ENCODE results near the gene TNFRSF9.

Gene TNFRSF9

DNA sequence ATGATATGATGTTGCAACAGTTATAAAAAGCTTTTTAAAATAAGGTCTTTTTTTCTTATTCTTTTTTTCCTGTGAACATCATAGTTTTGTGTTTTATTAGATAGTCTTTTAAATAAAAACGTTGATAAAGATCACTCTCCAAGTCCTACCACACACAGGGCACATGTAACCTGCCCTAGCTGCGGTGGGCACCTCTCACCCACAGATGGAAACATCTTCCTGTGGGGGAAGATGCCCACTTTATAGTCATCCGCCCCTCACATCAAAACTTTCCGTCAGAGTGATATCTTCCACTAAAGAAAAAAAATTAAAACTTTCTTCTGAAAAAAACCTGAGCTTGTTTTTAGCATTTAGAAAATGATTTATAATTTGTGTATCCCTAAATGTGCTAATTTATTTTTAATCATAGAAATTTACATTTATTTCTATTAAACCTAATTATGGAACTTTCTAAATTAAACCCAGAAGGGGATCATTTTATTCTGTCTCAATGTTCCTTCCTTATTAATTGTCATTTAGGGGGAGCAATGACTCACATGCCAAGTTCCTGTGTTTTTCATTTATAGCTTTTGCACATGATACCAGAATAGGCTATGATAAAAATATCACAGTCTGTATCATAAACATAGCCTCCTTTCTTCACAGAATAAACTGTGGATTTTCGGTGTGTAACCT is 24.7 kb downstream of the TNFRSF9 start:
- peak; percentile 19 to 73 for DNase-seq

DNA sequence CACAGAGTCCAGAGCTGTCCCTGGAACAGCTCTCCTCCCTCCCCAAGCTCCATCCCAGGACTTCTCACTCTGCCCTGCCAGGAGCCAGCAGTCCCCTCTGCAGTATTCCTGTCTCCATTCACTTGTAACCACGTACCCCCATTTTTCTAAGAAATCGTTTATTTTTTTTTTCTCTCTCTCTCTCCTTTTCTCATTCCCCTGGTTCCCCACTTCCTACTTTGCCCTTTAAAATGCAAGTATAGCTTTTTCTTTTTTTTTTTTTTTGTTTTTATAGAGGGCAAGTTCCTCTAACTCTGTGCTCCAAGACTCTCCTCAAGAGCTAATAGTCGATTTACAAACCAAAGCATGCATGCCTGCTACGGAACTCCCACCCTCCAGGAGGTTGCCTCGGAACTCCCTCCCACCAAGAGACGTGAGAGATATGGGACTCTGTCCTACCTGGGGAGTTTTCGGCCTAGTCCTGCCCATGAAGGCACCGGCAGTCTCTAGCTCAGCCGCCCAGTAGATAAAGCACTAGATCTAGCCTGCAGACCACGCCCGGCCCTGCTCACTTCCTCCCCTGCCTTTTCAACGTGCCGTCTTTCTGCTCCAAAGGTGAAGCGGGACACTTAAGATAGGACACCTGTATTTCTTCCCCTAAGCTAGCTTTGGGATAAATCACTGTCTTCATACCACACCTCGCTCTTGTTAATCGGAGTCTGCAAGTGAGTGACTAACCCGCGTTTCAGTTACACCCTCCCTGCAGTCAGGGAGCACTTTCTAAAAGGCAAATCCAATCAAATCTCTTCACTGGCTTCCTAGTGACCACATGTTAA is 27.7 kb downstream of the TNFRSF9 start:
- DNase-seq, result no peak

- no peak for DNase-seq
Observed at GRCh38 chr1:7912145-7912544, 28.5 kb downstream of the TNFRSF9 start.

- DNase-seq, result no peak
Observed at GRCh38 chr1:7905262-7905661, 35.4 kb downstream of the TNFRSF9 start.

DNA sequence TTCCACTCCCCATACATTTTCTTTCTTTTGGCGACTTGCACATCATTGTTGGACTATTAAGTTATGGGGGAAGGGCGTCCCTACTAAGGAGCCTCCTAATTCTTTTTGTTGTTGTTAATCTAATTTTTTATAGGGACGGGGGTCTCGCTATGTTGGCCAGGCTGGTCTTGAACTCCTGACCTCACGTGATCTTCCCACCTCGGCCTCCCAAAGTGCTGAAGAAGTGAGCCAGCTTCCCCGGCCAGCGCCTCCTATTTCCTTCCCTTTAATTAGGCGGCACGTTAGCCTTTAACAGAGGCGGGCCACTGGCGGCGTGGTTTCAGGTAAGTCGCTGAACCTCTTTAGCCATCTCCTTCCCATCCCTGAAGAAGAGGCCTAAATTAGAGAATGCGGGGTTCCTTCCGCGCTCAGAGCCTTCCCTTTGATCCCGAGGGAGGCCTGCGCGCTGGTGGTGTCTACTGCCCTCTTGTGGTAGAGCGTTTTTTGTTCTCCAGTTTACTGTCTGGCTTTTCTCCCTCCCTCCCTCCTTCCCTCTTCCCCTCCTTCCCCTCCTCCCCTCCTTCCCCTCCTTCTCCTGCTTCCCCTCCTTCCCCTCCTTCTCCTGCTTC is 38.1 kb downstream of the TNFRSF9 start:
- peak; percentile 43 to 60 for DNase-seq

DNA sequence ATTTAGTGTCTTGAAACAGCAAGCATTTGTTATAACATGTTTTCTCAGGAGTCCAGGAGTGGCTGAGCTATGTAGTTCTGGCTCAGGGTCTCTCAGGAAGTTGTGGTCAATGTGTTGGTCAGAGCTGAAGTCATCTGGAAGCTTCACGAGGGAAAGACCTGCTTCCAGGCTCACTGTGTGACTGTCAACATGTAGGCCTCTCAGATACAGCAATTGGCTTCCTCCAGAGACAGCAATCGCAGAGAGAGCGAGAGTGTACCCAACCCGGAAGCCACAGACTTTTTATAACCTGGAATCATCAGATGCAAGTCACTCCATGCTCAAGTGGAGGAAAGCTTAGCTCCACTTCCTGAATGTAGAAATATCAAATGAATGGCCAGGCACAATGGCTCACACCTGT is 40.9 kb downstream of the TNFRSF9 start:
- no peak for DNase-seq

DNA sequence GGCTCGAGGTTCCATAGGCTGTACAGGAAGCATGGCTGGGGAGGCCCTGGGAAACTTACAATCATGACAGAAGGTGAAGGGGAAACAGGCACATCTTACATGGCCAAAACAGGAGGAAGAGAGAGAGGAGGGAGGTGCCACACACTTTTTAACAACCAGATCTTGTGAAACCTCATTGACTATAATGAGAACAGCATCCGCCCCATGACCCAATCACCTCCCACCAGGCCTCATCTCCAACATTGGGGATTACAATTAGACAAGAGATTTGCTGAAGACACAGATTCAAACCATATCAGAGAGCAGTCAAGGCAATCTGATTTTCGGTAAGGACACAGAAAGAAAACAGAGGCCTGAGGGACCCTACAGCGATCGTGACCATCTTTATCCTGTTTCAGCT is 41.7 kb downstream of the TNFRSF9 start:
- DNase-seq, result no peak

GRCh38 chr1:7896994-7897393 is 43.6 kb downstream of the TNFRSF9 start:
- DNase-seq, result no peak

- DNase-seq, result no peak
Observed at GRCh38 chr1:7893529-7894180, 47.0 kb downstream of the TNFRSF9 start.

DNA sequence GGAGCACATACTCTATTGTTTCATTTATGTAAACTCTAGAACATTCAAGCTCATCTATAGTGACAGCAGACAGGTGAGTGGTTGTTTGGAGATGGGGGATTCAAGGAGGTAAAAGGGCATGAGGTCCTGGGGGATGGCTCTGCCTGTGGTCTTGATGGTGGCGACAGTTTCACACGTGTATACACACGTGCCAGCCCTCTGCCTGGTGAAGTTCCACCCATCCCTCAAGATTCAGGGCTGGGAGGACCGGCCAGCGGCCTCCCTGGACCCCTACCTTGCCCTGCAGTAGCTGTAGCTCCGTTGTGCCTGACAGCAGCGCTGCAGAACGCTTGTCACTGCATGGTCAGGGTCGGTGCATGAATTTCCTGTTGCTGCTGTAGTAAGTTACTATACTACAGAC is 48.8 kb downstream of the TNFRSF9 start:
- no peak for DNase-seq

- DNase-seq, result no peak
Observed at GRCh38 chr1:7890853-7891252, 49.8 kb downstream of the TNFRSF9 start.

DNA sequence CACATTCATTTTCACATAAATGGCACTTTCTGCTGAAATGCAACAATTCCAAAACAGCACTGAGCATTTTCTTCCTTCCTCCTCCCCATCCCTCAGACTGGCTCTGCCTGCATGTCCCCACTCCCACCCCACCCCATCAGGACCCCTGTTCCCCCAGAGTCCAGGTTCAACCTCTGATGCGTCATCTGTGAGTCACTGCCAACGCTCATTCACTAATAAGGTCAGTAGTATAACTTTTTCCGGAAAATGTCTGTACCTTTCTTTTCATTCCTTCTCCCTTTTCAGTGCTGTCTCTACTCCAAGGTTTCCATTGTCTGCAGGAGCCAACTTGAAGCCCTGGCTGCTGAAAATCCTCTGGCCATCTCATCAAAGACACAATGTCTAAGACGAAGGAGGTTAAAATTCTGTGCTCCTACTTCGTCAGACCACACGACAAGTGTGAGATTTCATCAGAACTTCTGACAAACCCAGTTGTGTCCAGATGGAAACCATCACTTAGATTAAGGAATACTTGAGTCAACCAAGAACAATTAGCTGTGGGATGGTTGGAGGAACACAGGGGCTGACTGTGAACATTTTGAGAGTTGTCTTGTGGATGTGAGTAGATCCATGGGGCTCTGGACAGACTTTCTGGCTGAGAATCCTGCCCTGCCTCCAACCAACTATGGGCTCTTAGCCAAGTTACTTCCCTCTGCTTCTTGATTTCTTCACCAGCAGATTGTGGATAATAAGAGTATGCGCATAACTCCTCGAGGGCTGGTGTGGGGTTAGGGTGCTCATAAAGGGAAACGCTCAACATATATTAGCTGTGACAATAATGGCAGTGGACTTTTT is 52.2 kb downstream of the TNFRSF9 start:
- DNase-seq, result no peak

DNA sequence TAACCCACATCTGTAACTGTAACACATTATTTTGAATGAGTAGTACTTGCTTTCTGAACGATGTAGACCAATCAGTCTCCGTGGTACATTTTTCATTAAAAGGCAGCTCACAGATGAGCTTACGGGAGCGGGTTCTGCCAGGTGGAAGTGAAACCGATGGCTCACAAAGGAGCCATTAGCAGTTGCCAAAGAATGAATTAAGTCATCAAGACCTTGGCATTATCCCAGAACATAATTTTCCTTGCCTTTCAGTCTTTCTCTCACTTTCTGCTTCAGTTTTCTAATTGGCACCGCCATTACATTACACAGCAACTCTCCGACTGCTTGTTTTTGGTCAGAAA is 54.3 kb downstream of the TNFRSF9 start:
- no peak for DNase-seq

- DNase-seq, result peak in 1 of 2 experiments; percentile 8
Observed at GRCh38 chr1:7885513-7886404, 54.9 kb downstream of the TNFRSF9 start.

DNA sequence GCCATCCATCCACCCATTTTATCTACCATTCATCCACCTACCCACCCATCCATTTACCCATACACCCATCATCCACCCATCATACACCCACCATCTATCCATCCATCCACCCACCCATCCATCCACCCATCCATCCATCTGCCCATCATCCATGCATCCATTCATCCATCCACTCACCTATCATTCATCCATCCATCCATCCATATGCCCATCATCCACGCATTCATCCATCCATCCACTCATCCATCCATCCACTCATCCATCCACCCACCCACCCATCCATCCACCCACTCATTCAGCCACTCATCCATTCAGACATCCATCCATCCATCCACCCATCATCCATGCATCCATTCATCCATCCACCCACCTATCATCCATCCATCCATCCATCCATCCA is 55.9 kb downstream of the TNFRSF9 start:
- DNase-seq, result no peak

DNA sequence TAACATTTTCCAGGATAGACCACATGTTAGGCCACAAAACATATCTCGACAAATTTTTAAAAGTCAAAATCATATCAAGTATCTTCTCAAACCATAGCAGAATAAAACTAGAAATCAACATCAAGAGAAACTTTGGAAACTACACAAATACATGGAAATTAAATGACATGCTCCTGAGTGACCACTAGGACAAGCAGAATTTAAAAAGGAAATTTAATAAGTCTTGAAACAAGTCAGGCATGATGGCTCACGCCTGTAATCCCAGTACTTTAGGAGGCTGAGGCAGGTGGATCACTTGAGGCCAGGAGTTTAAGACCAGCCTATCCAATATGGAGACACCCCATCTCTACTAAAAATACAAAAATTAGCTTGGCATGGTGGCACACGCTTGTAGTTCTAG is 61.4 kb downstream of the TNFRSF9 start:
- DNase-seq, result no peak

DNA sequence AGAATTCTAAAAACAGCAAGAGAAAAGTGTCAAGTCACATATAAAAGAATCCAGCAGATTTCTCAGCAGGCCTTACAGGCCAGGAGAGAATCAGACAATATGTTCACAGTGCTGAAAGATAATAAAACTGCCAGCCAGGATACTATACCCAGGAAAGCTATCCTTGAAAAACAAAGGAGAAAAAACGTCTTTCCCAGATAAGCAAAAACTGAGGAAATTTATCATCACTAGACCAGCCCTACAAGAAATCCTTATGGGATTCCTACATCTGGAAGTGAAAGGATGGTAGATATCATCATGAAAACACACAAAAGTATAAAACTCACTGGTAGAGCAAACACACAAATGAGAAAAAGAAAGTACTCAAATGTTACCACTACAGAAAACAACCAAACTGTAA is 62.6 kb downstream of the TNFRSF9 start:
- DNase-seq, result no peak

GRCh38 chr1:7873801-7874795 is 66.5 kb downstream of the TNFRSF9 start:
- no peak for DNase-seq

DNA sequence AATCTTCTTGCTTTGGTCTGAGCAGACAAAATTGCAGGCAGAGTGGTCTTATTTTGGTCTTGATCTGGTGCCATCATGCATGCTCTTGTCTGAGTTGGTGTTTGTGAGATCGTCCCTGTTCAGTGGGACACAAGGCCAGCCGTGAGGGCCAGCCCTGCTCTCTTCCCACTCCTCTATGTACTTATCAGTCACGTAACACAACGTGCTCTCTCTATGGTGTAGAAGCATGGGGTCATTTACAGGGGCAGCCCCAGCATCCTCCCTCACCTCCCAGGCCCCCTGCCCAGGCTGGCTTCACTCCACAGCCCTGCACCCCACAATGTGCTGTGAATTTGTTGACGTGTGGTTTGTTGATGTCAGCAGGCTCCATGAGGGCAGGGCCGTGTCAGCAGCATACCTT is 69.5 kb downstream of the TNFRSF9 start:
- DNase-seq, result no peak
